Ishikawa (cell line): Measurements from ENCODE around the gene PGA4.

Experiments used
- CEBPB ChIP-seq: IDR thresholded peaks from 2 replicates; pipeline ENCODE4 v1.6.1; 2012
- EGR1 ChIP-seq: IDR thresholded peaks from 2 replicates; pipeline ENCODE4 v1.6.1; 2012
- EP300 ChIP-seq: IDR thresholded peaks from 2 replicates; pipeline ENCODE4 v1.6.1; 2012; ENCODE audit warnings: borderline replicate concordance
- FOXM1 ChIP-seq: IDR thresholded peaks from 2 replicates; pipeline ENCODE4 v1.6.1; 2012; ENCODE audit warnings: low read depth, borderline replicate concordance
- RAD21 ChIP-seq: IDR thresholded peaks from 2 replicates; pipeline ENCODE4 v1.6.1; 2012; ENCODE audit warnings: low read depth
- TAF1 ChIP-seq: IDR thresholded peaks from 2 replicates; pipeline ENCODE4 v1.6.1; 2012; ENCODE audit warnings: low read depth, mild to moderate bottlenecking
- TCF12 ChIP-seq: IDR thresholded peaks from 2 replicates; pipeline ENCODE4 v1.6.1; 2012; ENCODE audit warnings: low read depth
- TEAD4 ChIP-seq: IDR thresholded peaks from 2 replicates; pipeline ENCODE4 v1.6.1; 2012
- YY1 ChIP-seq: IDR thresholded peaks from 2 replicates; pipeline ENCODE4 v1.6.1; 2012; ENCODE audit warnings: low read depth
- TF ChIP-seq, protein P1 (sequence below): IDR thresholded peaks from 2 replicates; pipeline ENCODE4 v1.6.1; 2012

DNA sequence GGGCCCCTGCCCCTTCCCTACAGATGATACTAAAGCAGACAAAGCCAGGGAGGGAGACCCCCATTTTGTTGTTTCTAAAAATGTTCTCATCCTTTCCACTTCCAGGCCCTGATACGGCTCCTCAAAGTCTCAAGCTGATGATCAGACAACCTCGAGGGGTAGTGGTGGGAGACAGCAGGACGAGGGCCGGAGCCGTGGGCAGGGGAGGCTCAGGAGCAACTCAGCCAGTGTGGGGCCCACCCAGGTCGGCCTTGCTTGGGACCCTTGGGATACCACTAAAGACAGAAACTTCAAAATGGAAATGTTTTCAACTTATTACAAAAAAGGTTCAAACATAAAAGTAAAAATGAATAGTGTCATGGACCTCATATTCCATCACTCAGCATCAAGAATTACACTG, 45.7 kb upstream of the PGA4 start:
- no peak for TF ChIP-seq CEBPB
- no peak for TF ChIP-seq TCF12
- no peak for TF ChIP-seq EGR1
- TF ChIP-seq YY1 = no peak
- no peak for TF ChIP-seq TEAD4
- TF ChIP-seq, protein P1, sequence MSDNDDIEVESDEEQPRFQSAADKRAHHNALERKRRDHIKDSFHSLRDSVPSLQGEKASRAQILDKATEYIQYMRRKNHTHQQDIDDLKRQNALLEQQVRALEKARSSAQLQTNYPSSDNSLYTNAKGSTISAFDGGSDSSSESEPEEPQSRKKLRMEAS = no peak
- no peak for TF ChIP-seq RAD21
- no peak for TF ChIP-seq FOXM1
- no peak for TF ChIP-seq TAF1
- no peak for TF ChIP-seq EP300
